Measurements from ENCODE around the gene PLAAT5. TPM values are rescaled to one million over a fixed set of nuclear protein-coding genes. Genes with fewer than 3 reads are reported as not detected.

Gene PLAAT5
- total and polyA plus RNA-seq, 2 of the 8 experiments (the other 6 are each of a cell fraction or from before 2014, with no cell fraction given) = 16.0 to 18.7 TPM

GRCh38 chr11:63532117-63532516 lies 41.1 kb upstream of the PLAAT5 start (continued):
- TF ChIP-seq, protein P1, sequence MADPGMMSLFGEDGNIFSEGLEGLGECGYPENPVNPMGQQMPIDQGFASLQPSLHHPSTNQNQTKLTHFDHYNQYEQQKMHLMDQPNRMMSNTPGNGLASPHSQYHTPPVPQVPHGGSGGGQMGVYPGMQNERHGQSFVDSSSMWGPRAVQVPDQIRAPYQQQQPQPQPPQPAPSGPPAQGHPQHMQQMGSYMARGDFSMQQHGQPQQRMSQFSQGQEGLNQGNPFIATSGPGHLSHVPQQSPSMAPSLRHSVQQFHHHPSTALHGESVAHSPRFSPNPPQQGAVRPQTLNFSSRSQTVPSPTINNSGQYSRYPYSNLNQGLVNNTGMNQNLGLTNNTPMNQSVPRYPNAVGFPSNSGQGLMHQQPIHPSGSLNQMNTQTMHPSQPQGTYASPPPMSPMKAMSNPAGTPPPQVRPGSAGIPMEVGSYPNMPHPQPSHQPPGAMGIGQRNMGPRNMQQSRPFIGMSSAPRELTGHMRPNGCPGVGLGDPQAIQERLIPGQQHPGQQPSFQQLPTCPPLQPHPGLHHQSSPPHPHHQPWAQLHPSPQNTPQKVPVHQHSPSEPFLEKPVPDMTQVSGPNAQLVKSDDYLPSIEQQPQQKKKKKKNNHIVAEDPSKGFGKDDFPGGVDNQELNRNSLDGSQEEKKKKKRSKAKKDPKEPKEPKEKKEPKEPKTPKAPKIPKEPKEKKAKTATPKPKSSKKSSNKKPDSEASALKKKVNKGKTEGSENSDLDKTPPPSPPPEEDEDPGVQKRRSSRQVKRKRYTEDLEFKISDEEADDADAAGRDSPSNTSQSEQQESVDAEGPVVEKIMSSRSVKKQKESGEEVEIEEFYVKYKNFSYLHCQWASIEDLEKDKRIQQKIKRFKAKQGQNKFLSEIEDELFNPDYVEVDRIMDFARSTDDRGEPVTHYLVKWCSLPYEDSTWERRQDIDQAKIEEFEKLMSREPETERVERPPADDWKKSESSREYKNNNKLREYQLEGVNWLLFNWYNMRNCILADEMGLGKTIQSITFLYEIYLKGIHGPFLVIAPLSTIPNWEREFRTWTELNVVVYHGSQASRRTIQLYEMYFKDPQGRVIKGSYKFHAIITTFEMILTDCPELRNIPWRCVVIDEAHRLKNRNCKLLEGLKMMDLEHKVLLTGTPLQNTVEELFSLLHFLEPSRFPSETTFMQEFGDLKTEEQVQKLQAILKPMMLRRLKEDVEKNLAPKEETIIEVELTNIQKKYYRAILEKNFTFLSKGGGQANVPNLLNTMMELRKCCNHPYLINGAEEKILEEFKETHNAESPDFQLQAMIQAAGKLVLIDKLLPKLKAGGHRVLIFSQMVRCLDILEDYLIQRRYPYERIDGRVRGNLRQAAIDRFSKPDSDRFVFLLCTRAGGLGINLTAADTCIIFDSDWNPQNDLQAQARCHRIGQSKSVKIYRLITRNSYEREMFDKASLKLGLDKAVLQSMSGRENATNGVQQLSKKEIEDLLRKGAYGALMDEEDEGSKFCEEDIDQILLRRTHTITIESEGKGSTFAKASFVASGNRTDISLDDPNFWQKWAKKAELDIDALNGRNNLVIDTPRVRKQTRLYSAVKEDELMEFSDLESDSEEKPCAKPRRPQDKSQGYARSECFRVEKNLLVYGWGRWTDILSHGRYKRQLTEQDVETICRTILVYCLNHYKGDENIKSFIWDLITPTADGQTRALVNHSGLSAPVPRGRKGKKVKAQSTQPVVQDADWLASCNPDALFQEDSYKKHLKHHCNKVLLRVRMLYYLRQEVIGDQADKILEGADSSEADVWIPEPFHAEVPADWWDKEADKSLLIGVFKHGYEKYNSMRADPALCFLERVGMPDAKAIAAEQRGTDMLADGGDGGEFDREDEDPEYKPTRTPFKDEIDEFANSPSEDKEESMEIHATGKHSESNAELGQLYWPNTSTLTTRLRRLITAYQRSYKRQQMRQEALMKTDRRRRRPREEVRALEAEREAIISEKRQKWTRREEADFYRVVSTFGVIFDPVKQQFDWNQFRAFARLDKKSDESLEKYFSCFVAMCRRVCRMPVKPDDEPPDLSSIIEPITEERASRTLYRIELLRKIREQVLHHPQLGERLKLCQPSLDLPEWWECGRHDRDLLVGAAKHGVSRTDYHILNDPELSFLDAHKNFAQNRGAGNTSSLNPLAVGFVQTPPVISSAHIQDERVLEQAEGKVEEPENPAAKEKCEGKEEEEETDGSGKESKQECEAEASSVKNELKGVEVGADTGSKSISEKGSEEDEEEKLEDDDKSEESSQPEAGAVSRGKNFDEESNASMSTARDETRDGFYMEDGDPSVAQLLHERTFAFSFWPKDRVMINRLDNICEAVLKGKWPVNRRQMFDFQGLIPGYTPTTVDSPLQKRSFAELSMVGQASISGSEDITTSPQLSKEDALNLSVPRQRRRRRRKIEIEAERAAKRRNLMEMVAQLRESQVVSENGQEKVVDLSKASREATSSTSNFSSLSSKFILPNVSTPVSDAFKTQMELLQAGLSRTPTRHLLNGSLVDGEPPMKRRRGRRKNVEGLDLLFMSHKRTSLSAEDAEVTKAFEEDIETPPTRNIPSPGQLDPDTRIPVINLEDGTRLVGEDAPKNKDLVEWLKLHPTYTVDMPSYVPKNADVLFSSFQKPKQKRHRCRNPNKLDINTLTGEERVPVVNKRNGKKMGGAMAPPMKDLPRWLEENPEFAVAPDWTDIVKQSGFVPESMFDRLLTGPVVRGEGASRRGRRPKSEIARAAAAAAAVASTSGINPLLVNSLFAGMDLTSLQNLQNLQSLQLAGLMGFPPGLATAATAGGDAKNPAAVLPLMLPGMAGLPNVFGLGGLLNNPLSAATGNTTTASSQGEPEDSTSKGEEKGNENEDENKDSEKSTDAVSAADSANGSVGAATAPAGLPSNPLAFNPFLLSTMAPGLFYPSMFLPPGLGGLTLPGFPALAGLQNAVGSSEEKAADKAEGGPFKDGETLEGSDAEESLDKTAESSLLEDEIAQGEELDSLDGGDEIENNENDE (IDR thresholded peaks at IDR 0.05; ENCODE audit: insufficient replicate concordance, low read length) = peak; percentile 76
